Measurements from ENCODE around the gene NR1H4. TPM values are rescaled to one million over a fixed set of nuclear protein-coding genes. Genes with fewer than 3 reads are reported as not detected.

The NR1H4 gene
- total and polyA plus RNA-seq, 2 of the 8 experiments (the other 6 are each of a cell fraction or from before 2014, with no cell fraction given): not detected

GRCh38 chr12:100504804-100505203 is 31.1 kb downstream of the NR1H4 start (continued):
- no peak for TF ChIP-seq MAX (IDR thresholded peaks at IDR 0.05)
- TF ChIP-seq EZH2 (IDR thresholded peaks at IDR 0.05; ENCODE audit: low read depth, low read length, severe bottlenecking): no peak
- no peak for TF ChIP-seq ATF2 (IDR thresholded peaks at IDR 0.05; ENCODE audit: low read length)
- no peak for TF ChIP-seq SP2 (IDR thresholded peaks at IDR 0.05; ENCODE audit: low read length)
- TF ChIP-seq CHD7 (IDR thresholded peaks at IDR 0.05; ENCODE audit: insufficient replicate concordance, low read length): no peak

Data from H1 (cell line).